Endothelial cell of umbilical vein (primary cell): ENCODE measurements around the gene DMPK.

Source experiments
- EZH2 ChIP-seq: IDR thresholded peaks from 2 replicates; pipeline ENCODE4 v1.6.1; 2012; ENCODE audit warnings: borderline replicate concordance, low read depth, mild to moderate bottlenecking, moderate library complexity, low read length, inconsistent platforms; ENCODE audit not compliant: severe bottlenecking
- FOS ChIP-seq: IDR thresholded peaks from 2 replicates; pipeline ENCODE4 v1.6.1; 2011; ENCODE audit warnings: mild to moderate bottlenecking, low read length, moderate library complexity, borderline replicate concordance; ENCODE audit not compliant: insufficient read depth
- POLR2A ChIP-seq: IDR thresholded peaks from 2 replicates; pipeline ENCODE4 v1.6.1; 2012; ENCODE audit warnings: low read depth, mild to moderate bottlenecking, control low read depth, low read length
- POLR2AphosphoS5 ChIP-seq: IDR thresholded peaks from 2 replicates; pipeline ENCODE4 v1.6.1; 2012; ENCODE audit warnings: low read depth, mild to moderate bottlenecking, control low read depth, low read length, moderate library complexity; ENCODE audit not compliant: insufficient read depth
- TF ChIP-seq, protein P1 (sequence below), 2 donors: IDR thresholded peaks; 1 replicate in 1 of 2; 2 replicates in 1 of 2; pipeline ENCODE4 v1.5.1; 2011; ENCODE audit warnings: low read length in 2 of 2, mild to moderate bottlenecking in 2 of 2, moderate library complexity in 2 of 2, control low read depth in 1 of 2, inconsistent platforms in 1 of 2, low read depth in 1 of 2; ENCODE audit not compliant: insufficient read depth in 1 of 2; ENCODE audit errors: extremely low read depth in 1 of 2
- TF ChIP-seq, protein P2 (sequence below): IDR thresholded peaks from 2 replicates; pipeline ENCODE4 v1.6.1; 2011; ENCODE audit not compliant: insufficient read depth, insufficient read length

DNA sequence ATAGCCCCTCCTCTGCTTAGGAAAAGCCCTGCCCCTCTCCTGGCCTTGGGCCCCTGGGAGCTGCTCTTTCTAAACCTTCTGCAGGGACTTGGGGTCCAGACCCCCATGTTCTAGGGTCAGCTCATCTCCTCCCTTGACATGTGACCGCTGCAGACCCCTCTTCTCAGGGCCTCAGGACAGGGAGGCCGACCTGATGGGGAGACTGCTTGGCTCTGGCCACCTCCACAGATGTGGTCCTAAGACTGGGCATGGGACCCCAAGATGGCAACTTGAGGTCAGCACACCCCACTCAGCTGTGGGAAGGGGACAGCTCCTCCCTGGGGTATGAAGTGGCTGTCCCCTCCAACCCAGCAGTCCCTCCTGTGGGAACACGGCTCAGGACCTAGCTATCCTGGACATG lies 9.4 kb downstream of the DMPK start:
- TF ChIP-seq, protein P1, sequence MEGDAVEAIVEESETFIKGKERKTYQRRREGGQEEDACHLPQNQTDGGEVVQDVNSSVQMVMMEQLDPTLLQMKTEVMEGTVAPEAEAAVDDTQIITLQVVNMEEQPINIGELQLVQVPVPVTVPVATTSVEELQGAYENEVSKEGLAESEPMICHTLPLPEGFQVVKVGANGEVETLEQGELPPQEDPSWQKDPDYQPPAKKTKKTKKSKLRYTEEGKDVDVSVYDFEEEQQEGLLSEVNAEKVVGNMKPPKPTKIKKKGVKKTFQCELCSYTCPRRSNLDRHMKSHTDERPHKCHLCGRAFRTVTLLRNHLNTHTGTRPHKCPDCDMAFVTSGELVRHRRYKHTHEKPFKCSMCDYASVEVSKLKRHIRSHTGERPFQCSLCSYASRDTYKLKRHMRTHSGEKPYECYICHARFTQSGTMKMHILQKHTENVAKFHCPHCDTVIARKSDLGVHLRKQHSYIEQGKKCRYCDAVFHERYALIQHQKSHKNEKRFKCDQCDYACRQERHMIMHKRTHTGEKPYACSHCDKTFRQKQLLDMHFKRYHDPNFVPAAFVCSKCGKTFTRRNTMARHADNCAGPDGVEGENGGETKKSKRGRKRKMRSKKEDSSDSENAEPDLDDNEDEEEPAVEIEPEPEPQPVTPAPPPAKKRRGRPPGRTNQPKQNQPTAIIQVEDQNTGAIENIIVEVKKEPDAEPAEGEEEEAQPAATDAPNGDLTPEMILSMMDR (IDR thresholded peaks at IDR 0.05; ENCODE audit: extremely low read depth in 1 of 2, insufficient read depth in 1 of 2, low read depth in 1 of 2, low read length in 2 of 2) = no peak
- TF ChIP-seq POLR2A = no peak
- TF ChIP-seq FOS = no peak
- no peak for TF ChIP-seq EZH2
- TF ChIP-seq, protein P2, sequence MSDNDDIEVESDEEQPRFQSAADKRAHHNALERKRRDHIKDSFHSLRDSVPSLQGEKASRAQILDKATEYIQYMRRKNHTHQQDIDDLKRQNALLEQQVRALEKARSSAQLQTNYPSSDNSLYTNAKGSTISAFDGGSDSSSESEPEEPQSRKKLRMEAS = no peak
- no peak for TF ChIP-seq POLR2AphosphoS5
